Lower leg skin (tissue), 3 donors: ENCODE data around the gene TUBA1C.

ENCODE experiments used
- CTCF ChIP-seq, 3 donors: fragments of 450-650 bp; IDR thresholded peaks; one replicate each; pipeline ENCODE4 v1.5.1; 2016; ENCODE audit warnings: antibody characterized with exemption in 3 of 3, mild to moderate bottlenecking in 3 of 3, moderate library complexity in 2 of 3
- POLR2A ChIP-seq, 2 donors: fragments of 450-650 bp; IDR thresholded peaks; one replicate each; pipeline ENCODE4 v1.6.1; 2016 to 2017; ENCODE audit warnings: antibody characterized with exemption in 2 of 2, mild to moderate bottlenecking in 1 of 2, moderate library complexity in 1 of 2

- no peak for TF ChIP-seq CTCF (IDR thresholded peaks at IDR 0.05)
- TF ChIP-seq POLR2A (IDR thresholded peaks at IDR 0.05) = no peak
Observed at GRCh38 chr12:49287876-49288275, 23.0 kb downstream of the TUBA1C start.
